ENCODE measurements around the gene GNPTG.

Gene GNPTG

DNA sequence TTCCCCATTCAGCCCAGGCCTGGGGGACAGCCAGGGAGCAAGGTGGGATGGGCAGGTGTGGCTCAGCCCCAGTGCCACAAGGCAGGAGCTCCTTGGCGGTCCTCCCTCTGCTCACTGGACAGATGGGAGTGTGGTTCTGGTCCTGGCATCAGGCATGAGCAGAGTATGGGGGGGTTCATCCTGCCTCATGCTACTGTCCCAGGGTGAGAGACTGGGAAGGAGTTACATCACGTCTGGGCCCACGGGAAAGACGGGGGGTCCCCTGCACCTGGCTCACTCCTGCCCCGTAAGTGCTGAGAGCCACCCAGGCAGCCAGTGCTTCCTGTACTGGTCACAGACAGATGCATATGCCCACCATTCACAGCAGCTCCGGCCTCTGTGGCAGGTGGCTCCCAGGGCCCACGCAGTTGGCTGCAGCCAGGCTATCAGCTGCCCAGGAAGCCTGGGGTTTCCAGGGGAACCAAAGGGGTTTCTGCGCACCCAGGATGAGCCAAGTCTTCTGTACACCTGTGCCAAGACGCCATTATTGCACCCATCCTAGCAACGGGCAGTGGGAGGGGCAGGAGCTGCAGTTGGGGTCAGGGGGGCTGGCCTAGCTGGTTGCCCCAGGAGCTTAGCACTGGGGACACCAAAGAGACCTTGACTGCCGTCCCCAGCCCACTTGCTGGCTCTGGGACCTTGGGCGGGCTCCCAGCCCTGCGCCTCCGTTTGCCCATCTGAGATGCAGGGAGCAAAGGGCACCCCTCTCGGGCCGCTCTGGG lies 16.3 kb upstream of the GNPTG start:
- no peak for DNase-seq

DNA sequence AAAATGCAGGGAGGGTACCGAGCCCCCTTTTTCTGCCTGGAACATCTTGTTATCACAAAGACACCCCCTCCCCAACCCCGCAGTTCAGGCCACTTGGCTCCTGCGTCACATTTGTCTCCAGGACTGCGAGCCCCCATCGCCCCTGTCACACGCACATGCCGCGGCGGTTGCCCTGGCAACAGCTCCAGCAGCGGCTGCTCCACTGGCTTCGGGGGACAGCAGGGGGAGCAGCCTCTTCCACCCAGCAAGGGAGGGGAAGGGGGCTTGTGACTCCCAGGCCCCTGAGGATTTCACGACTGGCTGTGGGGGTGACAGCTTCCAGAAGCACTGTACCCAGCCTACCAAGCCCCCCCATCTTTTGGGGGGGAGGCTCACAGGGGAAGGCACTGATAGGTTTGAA lies 15.7 kb upstream of the GNPTG start:
- DNase-seq: no peak

DNA sequence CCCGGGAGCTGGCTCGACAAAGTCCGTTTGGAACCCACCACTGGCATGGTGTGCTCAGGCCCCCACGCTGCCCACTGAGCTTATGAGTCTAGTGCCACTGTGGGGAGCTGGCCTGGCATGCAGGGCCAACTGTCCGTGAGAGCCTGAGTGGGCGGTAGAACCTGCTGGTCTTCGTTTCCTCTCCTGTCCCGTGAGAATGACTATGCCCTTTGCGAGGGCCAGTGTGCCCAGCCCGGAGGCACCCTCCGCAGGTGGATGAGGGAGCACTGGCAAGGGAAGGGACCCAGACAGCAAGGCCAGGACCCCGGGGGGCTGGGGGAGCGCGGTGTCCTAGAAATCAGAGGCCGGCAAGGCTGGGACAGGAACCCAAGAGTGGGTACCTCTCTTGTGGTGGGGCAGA lies 15.1 kb upstream of the GNPTG start:
- no peak for DNase-seq

DNA sequence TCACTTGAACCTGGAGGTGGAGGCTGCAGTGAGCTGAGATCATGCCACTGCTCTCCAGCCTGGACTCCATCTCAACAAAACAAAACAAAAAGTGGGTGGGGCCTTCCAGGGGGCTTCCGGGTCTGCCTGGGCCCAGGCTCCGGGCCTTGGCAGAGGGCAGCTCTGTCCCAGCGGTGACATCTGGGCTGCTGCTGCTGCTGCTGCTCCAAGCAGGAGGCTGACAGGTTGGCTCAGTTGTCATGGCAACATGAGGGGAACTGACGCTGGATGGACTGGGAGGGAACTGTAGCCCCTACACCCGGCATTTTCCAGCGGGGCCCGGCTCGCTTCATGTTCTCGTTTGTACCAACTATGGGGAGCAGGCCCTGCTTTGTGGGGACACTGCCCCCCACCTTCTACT lies 14.2 kb upstream of the GNPTG start:
- DNase-seq: no peak

DNA sequence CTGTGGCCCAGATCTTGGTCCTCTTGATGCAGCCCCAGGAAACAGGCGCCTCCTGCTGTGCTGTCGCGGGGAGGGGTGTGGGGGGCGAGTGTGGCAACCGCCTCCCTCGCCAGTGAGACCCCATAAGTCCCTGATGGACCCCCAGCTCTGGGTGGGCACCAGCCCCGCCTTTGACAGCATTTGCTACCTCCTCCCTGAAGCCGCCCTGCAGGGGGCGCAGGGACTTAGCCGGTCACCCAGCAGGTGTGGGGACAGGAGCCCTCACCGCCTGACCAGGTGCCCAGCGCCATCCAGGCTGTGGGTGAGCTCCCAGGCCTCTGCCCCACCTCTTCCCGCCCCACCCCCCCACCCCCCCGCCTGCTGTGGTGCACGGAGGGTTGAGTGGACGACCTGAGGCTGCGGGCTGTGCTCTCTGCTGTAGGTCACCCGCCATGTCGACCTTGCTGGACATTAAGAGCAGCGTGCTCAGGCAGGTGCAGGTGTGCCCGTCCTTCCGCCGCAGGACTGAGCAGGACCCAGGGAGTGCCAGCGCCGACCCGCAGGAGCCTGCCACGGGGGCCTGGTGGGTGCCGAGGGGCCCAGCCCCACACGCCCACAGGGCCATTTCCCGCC lies 13.5 kb upstream of the GNPTG start:
- no peak for DNase-seq

DNA sequence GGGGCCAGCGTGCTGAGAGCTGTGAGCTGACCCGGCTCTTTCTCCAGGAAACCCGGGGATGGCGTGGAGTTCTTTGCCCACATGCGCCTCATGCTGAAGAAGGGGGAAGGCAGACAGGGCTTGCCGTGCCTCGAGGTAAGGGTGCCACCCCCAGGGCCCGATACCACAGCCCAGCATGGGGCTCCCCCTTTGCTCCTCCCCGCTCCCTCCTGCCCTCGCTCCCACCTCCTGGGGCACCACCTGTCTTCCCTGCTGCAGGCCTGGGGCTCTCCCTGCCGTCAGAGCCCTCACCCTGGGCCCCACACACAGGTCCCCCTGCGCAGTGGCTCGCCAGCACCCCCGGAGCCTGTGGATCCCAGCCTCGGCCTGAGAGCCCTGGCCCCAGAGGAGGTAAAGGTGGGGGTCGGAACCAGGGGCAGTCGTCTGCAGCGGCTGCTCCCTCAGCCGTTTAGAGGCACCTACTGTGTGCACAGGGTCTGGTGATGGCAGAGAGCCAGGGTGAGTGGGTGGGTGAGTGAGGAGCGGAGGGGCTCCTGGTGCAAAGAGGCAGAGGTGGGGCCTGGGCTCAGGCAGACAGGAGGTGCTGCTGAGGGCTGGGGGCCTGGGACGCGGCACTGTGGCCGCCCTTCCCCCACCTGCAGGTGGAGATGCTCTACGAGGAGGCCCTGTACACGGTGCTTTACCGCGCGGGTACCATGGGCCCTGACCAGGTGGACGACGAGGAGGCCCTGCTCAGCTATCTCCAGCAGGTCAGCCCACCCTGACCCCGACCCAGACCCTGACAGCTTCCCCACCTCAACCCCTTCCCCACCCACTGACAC lies 12.7 kb upstream of the GNPTG start:
- DNase-seq: no peak

DNA sequence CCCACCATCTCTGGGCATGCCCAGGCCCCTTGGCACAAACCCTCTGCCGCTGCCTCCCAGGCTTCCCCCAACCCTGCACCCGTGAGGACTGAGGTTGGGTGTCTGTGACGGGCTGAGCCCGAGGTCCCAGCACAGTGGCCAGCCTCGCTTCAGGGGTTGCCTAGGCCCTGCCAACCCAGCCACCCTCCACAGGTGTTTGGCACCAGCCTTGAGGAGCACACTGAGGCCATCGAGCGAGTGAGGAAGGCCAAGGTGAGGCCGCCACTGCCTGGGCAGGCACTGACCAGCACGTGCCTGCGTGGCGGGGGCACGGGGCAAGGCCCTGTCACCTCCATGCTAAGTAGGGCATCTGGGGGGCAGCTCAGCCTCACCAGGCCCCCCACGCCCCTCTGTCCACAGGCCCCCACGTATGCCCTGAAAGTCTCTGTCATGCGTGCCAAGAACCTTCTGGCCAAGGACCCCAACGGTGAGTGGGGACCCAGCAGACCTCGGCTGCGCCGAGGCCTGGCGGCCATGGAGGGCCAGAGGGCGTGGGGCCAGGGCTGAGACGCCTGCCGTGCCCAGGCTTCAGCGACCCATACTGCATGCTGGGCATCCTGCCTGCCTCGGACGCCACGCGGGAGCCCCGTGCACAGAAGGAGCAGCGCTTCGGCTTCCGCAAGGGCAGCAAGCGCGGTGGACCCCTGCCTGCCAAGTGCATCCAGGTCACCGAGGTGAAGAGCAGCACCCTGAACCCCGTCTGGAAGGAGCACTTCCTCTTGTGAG lies 10.8 kb upstream of the GNPTG start:
- DNase-seq: no peak

DNA sequence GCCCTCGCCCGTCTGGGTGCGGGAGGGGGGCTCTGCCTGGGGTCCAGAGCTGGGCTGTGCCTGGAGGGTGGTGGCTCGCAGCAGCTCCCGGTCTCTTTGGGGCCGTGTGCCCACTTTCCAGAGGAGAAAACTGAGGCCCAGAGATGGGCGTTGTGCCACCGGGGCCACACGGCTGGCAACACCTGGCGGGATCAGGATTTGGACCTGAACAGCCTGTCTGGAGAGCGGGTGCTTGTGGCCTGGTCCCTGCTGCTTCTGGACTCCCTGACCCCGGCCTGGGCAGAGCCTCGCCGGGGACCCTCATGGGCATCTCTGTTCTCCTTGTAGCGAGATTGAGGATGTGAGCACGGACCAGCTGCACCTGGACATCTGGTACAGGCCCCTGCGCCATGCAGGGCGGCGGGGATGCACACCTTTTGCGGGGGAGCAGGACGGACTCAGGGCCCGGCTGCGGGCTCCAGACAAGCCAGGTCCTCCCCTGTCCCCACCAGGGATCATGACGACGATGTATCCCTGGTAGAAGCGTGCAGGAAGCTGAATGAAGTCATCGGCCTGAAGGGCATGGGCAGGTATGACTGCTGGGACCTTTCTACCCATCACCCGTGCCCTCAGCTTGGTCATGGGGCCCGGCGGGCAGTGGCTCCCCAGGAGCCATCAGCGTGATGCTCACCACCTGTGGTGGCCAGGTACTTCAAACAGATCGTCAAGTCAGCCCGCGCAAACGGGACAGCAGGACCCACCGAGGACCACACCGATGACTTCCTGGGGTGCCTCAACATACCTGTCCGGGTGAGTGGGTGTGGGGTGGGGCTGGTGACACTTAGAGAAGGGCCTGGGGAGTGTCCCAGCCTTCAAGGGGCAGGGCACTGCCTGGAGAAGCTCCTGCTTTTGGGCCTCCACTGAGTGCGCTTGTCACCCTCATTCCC lies 10.0 kb upstream of the GNPTG start:
- no peak for DNase-seq

DNA sequence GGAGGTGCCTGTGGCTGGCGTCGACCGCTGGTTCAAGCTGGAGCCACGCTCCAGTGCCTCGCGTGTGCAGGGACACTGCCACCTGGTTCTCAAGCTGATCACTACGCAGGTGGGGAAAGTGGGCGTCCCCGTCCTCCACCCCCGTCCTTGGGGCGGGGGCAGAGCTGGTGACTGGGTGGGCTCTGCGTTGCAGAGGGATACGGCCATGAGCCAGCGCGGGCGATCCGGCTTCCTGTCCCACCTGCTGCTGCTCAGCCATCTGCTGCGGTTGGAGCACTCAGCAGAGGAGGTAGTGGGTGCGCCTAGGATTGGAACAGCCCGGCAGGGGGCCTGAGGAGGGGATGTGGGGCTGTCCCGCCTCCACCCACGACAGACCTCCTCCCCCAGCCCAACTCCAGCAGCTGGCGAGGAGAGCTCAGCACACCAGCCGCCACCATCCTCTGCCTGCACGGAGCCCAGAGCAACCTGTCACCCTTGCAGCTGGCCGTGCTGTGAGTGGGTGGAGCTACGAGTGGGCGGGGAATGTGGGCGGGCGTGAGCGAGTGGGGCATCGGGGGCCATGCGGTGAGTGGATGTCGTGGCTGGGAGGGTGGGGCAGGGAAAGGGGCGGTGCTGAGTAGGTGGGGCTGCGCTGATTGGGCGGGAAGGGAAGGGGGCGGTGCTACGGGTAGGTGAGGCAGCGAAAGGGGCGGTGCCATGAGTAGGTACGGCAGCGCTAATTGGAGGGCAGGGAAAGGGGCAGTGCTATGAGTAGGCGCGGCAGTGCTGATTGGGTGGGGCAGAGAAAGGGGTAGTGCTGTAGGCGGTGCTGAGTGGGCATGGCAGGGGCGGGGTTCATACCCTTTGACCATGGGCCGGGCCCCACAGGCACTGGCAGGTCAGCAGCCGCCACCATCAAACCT lies 9.0 kb upstream of the GNPTG start:
- peak; percentile 76 for DNase-seq

DNA sequence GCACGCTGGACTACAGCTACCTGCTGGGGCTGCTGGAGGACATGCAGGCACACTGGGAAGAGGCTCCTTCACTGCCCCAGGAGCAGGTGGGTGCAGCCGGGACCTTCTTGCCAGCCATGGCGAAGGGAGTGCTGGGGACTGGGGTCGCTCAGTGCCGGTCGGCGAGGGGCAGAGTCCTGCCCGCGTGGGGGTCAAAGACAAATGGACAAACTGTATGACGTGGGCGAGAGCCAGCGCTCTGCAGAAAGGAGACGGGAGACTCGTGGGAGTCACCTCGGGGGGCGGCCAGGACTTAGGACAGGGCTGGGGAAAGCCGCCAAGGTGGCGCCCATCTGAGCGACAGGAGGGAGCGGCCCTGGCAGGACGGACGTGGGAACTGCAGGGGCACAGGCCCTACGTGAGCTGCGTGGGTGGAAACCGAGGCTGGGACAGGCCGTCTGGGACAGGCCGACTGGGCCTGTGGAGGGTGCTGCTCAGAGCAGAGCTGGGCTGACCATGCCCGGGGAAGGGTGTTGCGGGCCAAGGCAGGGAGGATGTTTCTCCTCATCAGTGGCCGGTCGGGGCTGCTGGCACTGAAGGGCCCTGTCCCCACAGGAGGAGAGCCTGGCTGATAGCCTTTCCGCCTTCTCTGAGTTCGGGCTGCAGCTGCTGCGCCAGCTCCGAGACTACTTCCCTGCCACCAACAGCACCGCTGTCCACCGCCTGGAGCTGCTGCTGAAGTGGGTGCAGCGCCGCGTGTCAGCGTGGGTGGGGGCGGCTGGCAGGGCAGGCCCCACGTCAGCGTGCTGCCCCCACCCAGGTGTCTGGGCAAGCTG lies 8.1 kb upstream of the GNPTG start:
- no peak for DNase-seq

DNA sequence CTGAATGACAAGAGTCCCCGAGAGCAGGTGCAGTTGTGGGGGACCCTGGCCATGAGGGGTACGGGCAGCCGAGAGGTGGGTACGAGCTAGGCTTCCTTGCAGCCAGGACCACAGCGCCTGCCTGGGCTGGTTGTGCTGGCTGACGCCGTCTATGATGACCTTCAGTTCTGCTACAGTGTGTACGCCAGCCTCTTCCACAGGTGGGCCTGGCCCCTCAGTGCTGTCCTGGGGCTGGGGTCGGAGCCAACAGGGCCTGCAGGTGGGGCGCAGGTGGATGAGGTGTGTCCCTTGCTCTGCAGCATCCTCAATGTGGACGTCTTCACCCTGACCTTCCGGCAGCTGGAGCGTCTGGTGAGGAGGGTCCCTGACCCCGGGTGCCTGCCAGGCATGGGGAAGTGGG lies 7.2 kb upstream of the GNPTG start:
- DNase-seq: no peak

DNA sequence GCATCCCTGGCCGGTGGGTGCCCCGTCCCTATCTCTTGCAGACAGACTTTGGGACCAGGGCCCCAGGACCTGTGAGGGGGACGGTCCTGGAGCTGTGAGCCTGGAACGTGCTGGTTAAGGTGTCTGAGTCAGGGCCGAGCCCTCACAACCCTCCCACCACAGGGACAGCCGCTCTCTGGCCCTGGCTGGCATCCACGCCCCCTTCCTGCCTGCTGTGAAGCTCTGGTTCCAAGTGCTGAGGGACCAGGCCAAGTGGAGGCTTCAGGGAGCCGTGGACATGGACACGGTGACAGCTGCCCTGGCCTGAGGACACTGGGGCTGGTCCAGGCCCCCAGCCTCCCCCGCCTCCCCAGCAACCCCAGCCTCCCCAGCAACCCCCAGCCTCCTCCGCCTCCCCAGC lies 6.6 kb upstream of the GNPTG start:
- DNase-seq: no peak

DNA sequence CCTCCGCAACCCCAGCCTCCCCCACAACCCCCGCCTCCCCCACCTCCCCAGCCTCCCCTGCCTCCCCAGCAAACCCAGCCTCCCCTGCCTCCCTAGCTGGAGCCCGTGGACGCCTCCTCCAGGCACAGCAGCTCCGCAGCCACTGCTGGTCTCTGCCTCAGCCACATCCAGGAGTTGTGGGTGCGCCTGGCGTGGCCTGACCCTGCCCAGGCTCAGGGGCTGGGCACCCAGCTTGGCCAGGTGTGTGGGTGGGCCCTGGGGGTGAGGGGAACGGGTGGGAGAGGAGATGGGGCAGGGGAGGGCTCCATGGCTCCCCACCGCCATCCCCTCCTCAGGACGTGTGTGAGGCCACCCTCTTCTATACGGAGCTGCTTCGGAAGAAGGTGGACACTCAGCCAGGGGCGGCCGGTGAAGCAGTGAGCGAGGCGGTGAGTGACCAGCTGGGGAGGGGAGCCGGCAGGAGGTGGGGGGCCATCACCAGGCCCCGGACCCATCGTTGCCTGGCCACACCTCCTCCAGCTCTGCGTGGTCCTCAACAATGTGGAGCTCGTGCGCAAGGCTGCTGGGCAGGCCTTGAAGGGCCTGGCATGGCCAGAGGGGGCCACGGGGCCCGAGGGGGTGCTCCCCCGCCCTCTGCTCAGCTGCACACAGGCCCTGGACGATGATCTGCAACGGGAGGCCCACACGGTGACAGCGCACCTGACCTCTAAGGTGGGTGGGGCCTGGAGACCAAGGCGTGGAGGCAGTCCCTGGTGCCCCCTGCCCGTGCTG lies 5.9 kb upstream of the GNPTG start:
- no peak for DNase-seq

DNA sequence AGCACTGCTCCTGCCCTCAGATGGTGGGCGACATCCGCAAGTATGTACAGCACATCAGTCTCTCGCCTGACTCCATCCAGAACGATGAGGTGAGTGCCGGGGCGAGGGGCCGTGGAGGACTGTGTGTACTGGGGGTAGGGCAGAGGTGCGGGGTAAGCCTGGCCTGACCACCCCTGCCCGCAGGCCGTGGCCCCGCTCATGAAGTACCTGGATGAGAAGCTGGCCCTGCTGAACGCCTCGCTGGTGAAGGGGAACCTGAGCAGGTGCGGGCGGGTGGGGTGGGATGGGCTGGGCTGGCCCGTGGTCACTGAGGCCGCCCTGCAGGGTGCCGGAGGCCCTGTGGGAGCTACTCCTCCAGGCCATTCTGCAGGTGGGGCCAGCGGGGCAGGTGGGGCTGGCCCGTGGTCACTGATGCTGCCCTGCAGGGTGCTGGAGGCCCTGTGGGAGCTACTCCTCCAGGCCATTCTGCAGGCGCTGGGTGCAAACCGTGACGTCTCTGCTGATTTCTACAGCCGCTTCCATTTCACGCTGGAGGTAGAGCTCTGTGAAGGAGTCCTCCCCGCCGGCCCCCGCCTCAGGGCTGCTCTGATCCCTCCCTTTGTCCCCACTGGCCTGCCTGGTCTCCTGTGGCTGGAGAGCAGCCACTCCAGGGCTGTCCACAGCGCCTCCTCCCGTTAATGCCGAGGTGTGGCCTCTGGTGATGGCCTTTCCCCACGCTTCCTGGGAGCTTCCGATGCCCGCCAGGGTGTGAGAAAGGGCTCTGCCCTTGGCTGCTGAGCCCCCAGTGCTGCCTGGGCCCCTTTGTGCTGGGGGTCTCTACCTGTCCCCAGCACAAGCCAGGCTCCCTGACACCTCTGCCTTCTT lies 5.1 kb upstream of the GNPTG start:
- no peak for DNase-seq

DNA sequence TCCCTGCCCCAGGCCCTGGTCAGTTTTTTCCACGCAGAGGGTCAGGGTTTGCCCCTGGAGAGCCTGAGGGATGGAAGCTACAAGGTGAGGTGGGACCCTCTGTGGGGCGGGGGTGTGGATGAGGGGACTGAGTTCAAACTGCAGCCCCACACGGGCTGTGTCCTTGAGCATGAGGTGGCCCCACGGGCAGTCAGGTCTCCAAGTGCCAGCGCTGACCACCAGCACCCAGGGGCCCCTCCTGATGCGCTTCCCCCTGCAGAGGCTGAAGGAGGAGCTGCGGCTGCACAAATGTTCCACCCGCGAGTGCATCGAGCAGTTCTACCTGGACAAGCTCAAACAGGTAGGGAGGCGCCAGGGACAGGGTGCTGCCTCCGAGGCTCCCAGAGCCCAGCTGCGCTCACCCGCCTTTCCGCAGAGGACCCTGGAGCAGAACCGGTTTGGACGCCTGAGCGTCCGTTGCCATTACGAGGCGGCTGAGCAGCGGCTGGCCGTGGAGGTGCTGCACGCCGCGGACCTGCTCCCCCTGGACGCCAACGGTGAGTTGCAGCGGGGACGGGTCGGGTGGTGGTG lies 4.4 kb upstream of the GNPTG start:
- DNase-seq: no peak

DNA sequence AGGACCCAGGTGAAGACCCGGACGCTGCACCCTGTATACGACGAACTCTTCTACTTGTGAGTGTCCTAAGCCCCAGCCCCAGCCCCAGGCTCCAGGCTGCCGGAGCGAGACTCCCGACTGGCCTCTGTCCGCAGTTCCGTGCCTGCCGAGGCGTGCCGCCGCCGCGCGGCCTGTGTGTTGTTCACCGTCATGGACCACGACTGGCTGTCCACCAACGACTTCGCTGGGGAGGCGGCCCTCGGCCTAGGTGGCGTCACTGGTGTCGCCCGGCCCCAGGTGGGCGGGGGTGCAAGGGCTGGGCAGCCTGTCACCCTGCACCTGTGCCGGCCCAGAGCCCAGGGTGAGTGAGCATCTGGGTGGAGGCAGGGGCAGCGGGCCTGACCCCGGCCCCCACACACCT lies 3.8 kb upstream of the GNPTG start:
- DNase-seq: no peak

DNA sequence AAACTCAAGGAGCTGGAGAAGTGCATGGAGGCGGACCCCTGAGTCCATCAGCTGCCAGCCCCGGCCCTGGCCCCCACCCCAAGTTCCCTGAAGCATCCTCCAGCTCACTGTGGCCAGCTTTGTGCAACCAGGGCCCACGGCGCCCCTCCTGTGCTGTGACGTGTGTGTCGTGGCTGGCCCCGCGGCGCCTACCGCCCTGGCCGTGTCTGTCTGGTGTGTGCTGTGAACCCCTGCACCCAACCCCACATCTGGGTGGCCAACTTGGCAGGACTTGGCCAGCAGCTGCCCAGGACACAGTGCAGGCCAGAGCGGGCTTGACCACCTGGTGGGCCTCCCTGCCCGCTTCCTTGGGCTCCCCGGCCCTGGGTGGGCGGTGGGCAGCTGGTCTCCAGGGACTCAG lies 3.3 kb upstream of the GNPTG start:
- DNase-seq: no peak

DNA sequence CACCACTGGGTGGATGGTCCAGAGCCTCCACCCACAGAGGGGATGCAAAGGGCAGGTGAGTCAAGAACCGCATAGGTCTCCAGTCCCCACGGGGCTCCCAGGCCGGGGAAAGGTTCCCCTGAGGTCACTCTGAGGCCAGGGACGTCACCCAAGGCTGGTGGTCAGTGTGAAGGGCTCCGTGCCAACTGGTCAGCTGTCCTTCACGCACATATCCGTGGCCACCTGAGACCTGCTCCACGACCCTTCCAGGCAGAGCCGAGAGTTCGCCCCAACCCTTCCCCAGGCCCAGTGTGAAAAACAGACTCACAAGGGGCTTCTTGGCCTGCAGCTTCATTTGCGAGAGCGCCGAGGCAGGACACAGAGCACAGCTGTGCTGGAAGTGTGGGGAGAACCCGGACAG lies 2.8 kb upstream of the GNPTG start:
- no peak for DNase-seq

Data from fibroblast of skin of right biceps (primary cell).